GM18508 (cell line): ENCODE data around the gene MR1.

ENCODE experiments used
- ATAC-seq: cut with Tn5 transposase; IDR thresholded peaks from one replicate; pipeline ENCODE4 v1.9.1; 2021; ENCODE audit warnings: moderate number of reproducible peaks; ENCODE audit not compliant: insufficient read depth, unreplicated experiment

MR1 gene

GRCh38 chr1:181104790-181105133 lies 71.0 kb downstream of the MR1 start:
- no peak for ATAC-seq

DNA sequence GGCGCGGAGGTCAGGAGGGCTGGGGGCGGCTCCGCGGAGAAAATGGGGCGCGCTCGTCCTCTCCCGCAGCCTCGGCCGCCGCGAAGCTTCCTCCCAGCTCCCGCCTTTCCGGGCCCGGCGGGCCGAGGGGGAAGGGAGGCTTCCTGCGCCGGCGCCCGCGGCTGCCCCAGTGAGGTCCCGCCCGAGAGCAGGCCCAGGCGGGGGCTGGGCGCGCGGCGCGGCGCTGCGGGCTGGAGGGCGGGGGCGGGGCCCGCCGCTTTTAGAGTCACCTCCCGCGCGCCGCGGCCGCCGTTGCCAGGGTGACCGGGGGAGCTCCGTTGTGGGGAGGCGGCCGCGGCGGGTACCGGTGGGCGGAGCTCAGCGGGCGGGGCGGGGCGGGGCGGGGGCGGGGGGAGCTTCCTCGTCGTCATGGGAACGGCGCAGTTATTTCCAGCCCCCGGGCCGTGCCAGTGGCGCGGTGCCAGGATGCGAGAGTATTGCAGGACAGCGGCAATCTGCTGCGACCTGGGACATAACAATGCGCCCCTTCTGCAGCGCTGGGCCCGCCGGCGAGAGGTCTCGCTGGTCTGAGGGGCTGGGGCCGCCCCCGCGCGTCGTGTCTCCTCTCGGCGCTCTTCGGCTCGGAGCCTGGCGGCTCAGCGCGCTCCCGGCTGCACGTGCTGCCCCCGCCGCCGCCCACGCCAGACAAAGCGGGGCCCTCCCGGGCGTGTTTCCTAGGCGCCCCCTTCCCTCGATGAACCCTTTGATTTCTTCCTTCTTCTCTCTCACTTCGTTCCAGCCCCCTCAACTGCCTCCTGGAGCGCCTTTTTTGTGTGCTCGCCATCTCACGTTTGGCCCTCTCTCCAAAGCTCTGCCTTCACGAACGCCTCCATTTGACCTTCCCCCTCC lies 71.6 kb downstream of the MR1 start:
- no peak for ATAC-seq

GRCh38 chr1:181106022-181106312 lies 72.2 kb downstream of the MR1 start:
- ATAC-seq: no peak

GRCh38 chr1:181106479-181106878 lies 72.7 kb downstream of the MR1 start:
- no peak for ATAC-seq

- ATAC-seq: no peak
Measured at GRCh38 chr1:181107711-181108110, 73.9 kb downstream of the MR1 start.

DNA sequence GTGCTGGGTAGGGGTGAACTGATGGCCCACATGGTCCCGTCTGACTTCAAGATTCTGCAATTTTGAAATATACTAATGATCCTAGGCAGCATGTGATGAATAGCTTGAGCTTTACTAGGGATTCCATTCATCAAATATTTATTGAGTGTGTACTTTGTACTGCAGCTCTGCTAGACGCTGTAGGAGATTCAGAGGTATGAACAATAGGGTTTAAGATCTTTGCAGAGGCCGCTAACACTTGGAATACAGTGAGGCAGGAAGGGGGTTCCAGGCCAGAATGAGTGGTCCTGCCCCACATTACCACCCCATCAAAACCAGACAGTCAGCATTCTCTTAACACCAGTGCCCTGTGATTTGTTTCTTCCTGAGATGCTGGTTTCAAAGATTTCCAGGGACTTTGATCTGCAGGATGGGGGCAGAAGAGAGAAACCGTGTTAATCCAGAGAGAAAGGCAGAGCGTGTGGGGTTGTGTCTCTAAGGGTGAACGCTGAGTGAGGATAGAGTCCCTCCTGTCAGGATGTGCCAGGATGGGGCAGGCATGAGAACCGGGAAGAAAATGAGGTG lies 74.6 kb downstream of the MR1 start:
- ATAC-seq: no peak

DNA sequence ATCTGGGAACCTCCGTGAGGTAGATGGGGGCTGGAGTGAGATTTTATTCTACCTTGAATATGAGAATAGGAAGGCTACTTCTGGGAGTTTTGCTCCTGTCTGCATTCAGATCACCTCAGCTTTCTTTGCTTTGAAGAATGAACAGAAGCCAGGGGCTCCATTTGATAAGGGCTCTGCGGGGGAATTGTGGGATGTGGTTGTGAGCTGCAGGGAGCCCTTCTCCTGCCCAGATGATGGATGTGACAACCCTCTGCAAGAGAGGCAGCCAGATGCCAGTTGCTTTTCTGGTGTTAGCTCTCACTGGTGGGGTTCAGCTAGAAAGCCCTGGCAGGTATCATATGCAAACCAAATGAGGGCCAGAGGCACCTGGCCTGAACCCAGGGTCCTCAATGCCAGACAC lies 76.2 kb downstream of the MR1 start:
- no peak for ATAC-seq
